Liver (tissue), 9 donors: Measurements from ENCODE around the gene RPS6KA3. TPM values are rescaled to one million over a fixed set of nuclear protein-coding genes. Genes with fewer than 3 reads are reported as not detected.

ENCODE experiments used
- DNase-seq: peaks from one replicate; pipeline ENCODE4 v3.0.0-alpha.2; 2017; ENCODE audit warnings: low spot score
- H3K27ac ChIP-seq, 2 donors: one replicate each; pipeline ENCODE4 v1.7.0; 2013; ENCODE audit warnings: inconsistent platforms in 2 of 2, low read length in 2 of 2, control low read depth in 1 of 2, low read depth in 1 of 2, mild to moderate bottlenecking in 1 of 2
- H3K27me3 ChIP-seq, 4 donors: one replicate each; pipeline versions ENCODE4 v1.6.1 to v1.7.0; 2013; ENCODE audit warnings: low read length in 3 of 4, inconsistent platforms in 1 of 4, mild to moderate bottlenecking in 1 of 4, moderate library complexity in 1 of 4; ENCODE audit not compliant: control insufficient read depth in 4 of 4, insufficient read depth in 4 of 4
- H3K36me3 ChIP-seq, 4 donors: one replicate each; pipeline versions ENCODE4 v1.6.1 to v1.7.0; 2013; ENCODE audit warnings: low read length in 3 of 4, mild to moderate bottlenecking in 3 of 4, low read depth in 1 of 4, moderate library complexity in 1 of 4; ENCODE audit not compliant: control insufficient read depth in 4 of 4, insufficient read depth in 3 of 4
- H3K4me1 ChIP-seq, 4 donors: one replicate each; pipeline versions ENCODE4 v1.6.1 to v1.7.0; 2013; ENCODE audit warnings: low read length in 3 of 4, mild to moderate bottlenecking in 3 of 4, moderate library complexity in 1 of 4; ENCODE audit not compliant: control insufficient read depth in 4 of 4, insufficient read depth in 4 of 4
- H3K4me3 ChIP-seq, 3 donors: one replicate each; pipeline versions ENCODE4 v1.6.1 to v1.7.0; 2013; ENCODE audit warnings: low read length in 3 of 3, control low read depth in 1 of 3, low read depth in 1 of 3, mild to moderate bottlenecking in 1 of 3
- H3K9ac ChIP-seq, 2 donors: one replicate each; pipeline ENCODE4 v1.7.0; 2013; ENCODE audit warnings: low read length in 2 of 2, mild to moderate bottlenecking in 2 of 2, moderate library complexity in 2 of 2, control low read depth in 1 of 2, low read depth in 1 of 2
- H3K9me3 ChIP-seq, 4 donors: one replicate each; pipeline versions ENCODE4 v1.6.1 to v1.7.0; 2013; ENCODE audit warnings: low read length in 3 of 4; ENCODE audit not compliant: control insufficient read depth in 4 of 4
- CTCF ChIP-seq: fragments of 150-350 bp; IDR thresholded peaks from 2 replicates; pipeline ENCODE4 v1.5.1; 2017; ENCODE audit warnings: improper control_type of control experiment, low read depth, low read length; ENCODE audit not compliant: missing input control
- EGR1 ChIP-seq, 2 donors: IDR thresholded peaks; 2 replicates each; pipeline ENCODE4 v1.6.1; 2016 to 2018; ENCODE audit warnings: antibody characterized with exemption in 2 of 2, low read depth in 2 of 2
- FOXA1 ChIP-seq: IDR thresholded peaks from 2 replicates; pipeline ENCODE4 v1.6.1; 2016; ENCODE audit warnings: antibody characterized with exemption
- FOXA2 ChIP-seq: IDR thresholded peaks from 2 replicates; pipeline ENCODE4 v1.6.1; 2016; ENCODE audit warnings: antibody characterized with exemption
- GABPA ChIP-seq, 2 donors: IDR thresholded peaks in 1 of 2; conservative IDR thresholded peaks in 1 of 2; 2 replicates each; pipeline ENCODE4 v1.6.1; 2016; ENCODE audit warnings: antibody characterized with exemption in 2 of 2, mild to moderate bottlenecking in 1 of 2, moderate library complexity in 1 of 2
- HNF4A ChIP-seq, 2 donors: conservative IDR thresholded peaks; 2 replicates each; pipeline ENCODE4 v1.6.1; 2016; ENCODE audit warnings: antibody characterized with exemption in 2 of 2, mild to moderate bottlenecking in 2 of 2
- HNF4G ChIP-seq: IDR thresholded peaks from 2 replicates; pipeline ENCODE4 v1.6.1; 2016; ENCODE audit warnings: antibody characterized with exemption
- JUND ChIP-seq, 2 donors: IDR thresholded peaks; 2 replicates each; pipeline ENCODE4 v1.6.1; 2016; ENCODE audit warnings: antibody characterized with exemption in 2 of 2
- MAX ChIP-seq: IDR thresholded peaks from 2 replicates; pipeline ENCODE4 v1.6.1; 2016; ENCODE audit warnings: antibody characterized with exemption
- NR2F2 ChIP-seq: IDR thresholded peaks from 2 replicates; pipeline ENCODE4 v1.6.1; 2016; ENCODE audit warnings: antibody characterized with exemption
- RAD21 ChIP-seq, 2 donors: IDR thresholded peaks; 2 replicates each; pipeline ENCODE4 v1.6.1; 2016; ENCODE audit warnings: antibody characterized with exemption in 2 of 2, mild to moderate bottlenecking in 2 of 2
- REST ChIP-seq: IDR thresholded peaks from 2 replicates; pipeline ENCODE4 v1.6.1; 2016; ENCODE audit warnings: antibody characterized with exemption, mild to moderate bottlenecking
- RXRA ChIP-seq, 2 donors: IDR thresholded peaks; 2 replicates each; pipeline ENCODE4 v1.6.1; 2017 to 2018; ENCODE audit warnings: antibody characterized with exemption in 2 of 2, mild to moderate bottlenecking in 1 of 2
- SP1 ChIP-seq: IDR thresholded peaks from 2 replicates; pipeline ENCODE4 v1.6.1; 2018; ENCODE audit warnings: antibody characterized with exemption, mild to moderate bottlenecking
- TAF1 ChIP-seq: conservative IDR thresholded peaks from 2 replicates; pipeline ENCODE4 v1.6.1; 2016; ENCODE audit warnings: antibody characterized with exemption, mild to moderate bottlenecking
- YY1 ChIP-seq: IDR thresholded peaks from 2 replicates; pipeline ENCODE4 v1.6.1; 2016; ENCODE audit warnings: antibody characterized with exemption, mild to moderate bottlenecking
- WGBS: extraction: QIAGEN DNeasy Blood & Tissue Kit; methylation state at CpG from one replicate; pipeline ENCODE4 v1.1.7; 2013; 5-methylcytosine and 5-hydroxymethylcytosine counted together
- polyA plus RNA-seq, 2 donors: library from polyadenylated mRNA; stranded (reverse) in 1 of 2; unstranded in 1 of 2; fragments of 200-250 nt in 1 of 2; fragments of >200 nt in 1 of 2; fragmentation: Nextera tagmentation in 1 of 2; extraction: Ambion mirVana in 1 of 2; gene quantifications; one replicate each; pipeline versions ENCODE4 v1.2.1 to v1.2.3, GENCODE V29; 2013 to 2015
- total RNA-seq, 2 donors: library from RNA; depleted of rRNA; stranded (reverse); fragments of >200 nt; gene quantifications; one replicate each; pipeline ENCODE4 v1.2.3, GENCODE V29; 2014
- donor health status: healthy.
- donor health status: healthy.
- donor health status: healthy.
- donor health status: healthy.
- donor health status: healthy.

Gene RPS6KA3
- total and polyA plus RNA-seq, 4 donors: 11.1 to 69.7 (median 38.8) TPM

GRCh38 chrX:20306668-20307067 lies 40.0 kb upstream of the RPS6KA3 start:
- 57% methylated on average over 3 of the region's 3 CpGs for WGBS
- no peak for TF ChIP-seq FOXA1
- TF ChIP-seq RXRA (IDR thresholded peaks at IDR 0.05): no peak
- TF ChIP-seq EGR1 (IDR thresholded peaks at IDR 0.05; ENCODE audit: low read depth in 2 of 2): no peak
- no peak for TF ChIP-seq SP1
- TF ChIP-seq GABPA (IDR thresholded peaks at IDR 0.05 in 1 of 2, conservative IDR thresholded peaks at IDR 0.05 in 1 of 2): no peak
- TF ChIP-seq RAD21 (IDR thresholded peaks at IDR 0.05): no peak
- H3K36me3 ChIP-seq: no peaks in the 10 kb centered on the region
- H3K9me3 ChIP-seq: peaks cover 0 to 4% (median 0%) of the 10 kb centered on the region in 4 donors
- no peak for DNase-seq
- no peak overlapping the region for H3K4me3 ChIP-seq
- no peaks in the 10 kb centered on the region for H3K4me1 ChIP-seq
- H3K27me3 ChIP-seq: no peaks in the 10 kb centered on the region
- H3K9ac ChIP-seq: no peak overlapping the region
- H3K27ac ChIP-seq: no peak overlapping the region

- no peaks in the 10 kb centered on the region for H3K36me3 ChIP-seq
- no peak overlapping the region for H3K27ac ChIP-seq
- no peak for DNase-seq
- no peaks in the 10 kb centered on the region for H3K9me3 ChIP-seq
- H3K4me1 ChIP-seq: no peaks in the 10 kb centered on the region
- TF ChIP-seq NR2F2 (no peak), RXRA (IDR thresholded peaks at IDR 0.05) (no peak), RAD21 (IDR thresholded peaks at IDR 0.05) (no peak), FOXA2 (no peak), JUND (IDR thresholded peaks at IDR 0.05) (no peak), HNF4G (no peak), HNF4A (conservative IDR thresholded peaks at IDR 0.05) (no peak), YY1 (no peak)
- H3K4me3 ChIP-seq: no peak overlapping the region
- H3K9ac ChIP-seq: no peak overlapping the region
- no peaks in the 10 kb centered on the region for H3K27me3 ChIP-seq
- 91% methylated on average over 5 of the region's 5 CpGs for WGBS
Observed at GRCh38 chrX:20300822-20301221, 34.1 kb upstream of the RPS6KA3 start.

GRCh38 chrX:20294957-20295356 lies 28.2 kb upstream of the RPS6KA3 start:
- H3K27me3 ChIP-seq: no peaks in the 10 kb centered on the region
- no peak for DNase-seq
- H3K27ac ChIP-seq: no peak overlapping the region
- TF ChIP-seq HNF4G (no peak), REST (no peak), MAX (no peak), FOXA2 (no peak), GABPA (IDR thresholded peaks at IDR 0.05 in 1 of 2, conservative IDR thresholded peaks at IDR 0.05 in 1 of 2) (no peak), CTCF (no peak), TAF1 (no peak), FOXA1 (no peak), RXRA (IDR thresholded peaks at IDR 0.05) (no peak)
- WGBS: 97% methylated on average over 2 of the region's 2 CpGs
- H3K9me3 ChIP-seq: peaks cover 0 to 2% (median 0%) of the 10 kb centered on the region in 4 donors
- no peak overlapping the region for H3K4me3 ChIP-seq
- H3K9ac ChIP-seq: no peak overlapping the region
- no peaks in the 10 kb centered on the region for H3K4me1 ChIP-seq
- H3K36me3 ChIP-seq: no peaks in the 10 kb centered on the region
